Calu3 (cell line): Measurements from ENCODE around the gene MSI2. TPM values are rescaled to one million over a fixed set of nuclear protein-coding genes. Genes with fewer than 3 reads are reported as not detected.

Experiments
- BruUV-seq: library from RNA; stranded (reverse); fragments of 400-500 nt; replicated peaks from 2 replicates; lab custom pipeline; 2021; lab: Mats Ljungman, UMichigan
- CTCF ChIA-PET: fragments of 300-600 bp; sonication (Branson Sonifier 250); formaldehyde crosslinking; loops from one replicate; lab custom pipeline; 2022; ENCODE audit warnings: antibody characterized with exemption; lab: Charles Lee
- DNase-seq: peaks from one replicate; pipeline ENCODE4 v3.0.0; 2022
- H3K27ac Mint-ChIP-seq: one replicate; pipeline ENCODE4 v1.8.0; 2022; ENCODE audit warnings: mixed read lengths; ENCODE audit not compliant: unreplicated experiment
- H3K27me3 Mint-ChIP-seq: one replicate; pipeline ENCODE4 v1.8.0; 2022; ENCODE audit warnings: mixed read lengths; ENCODE audit not compliant: unreplicated experiment
- H3K36me3 Mint-ChIP-seq: one replicate; pipeline ENCODE4 v1.8.0; 2022; ENCODE audit warnings: mild to moderate bottlenecking, moderate library complexity, mixed read lengths; ENCODE audit not compliant: insufficient read depth, unreplicated experiment
- H3K4me1 Mint-ChIP-seq: one replicate; pipeline ENCODE4 v1.8.0; 2022; ENCODE audit warnings: mild to moderate bottlenecking, low read depth, mixed read lengths; ENCODE audit not compliant: unreplicated experiment
- H3K4me3 Mint-ChIP-seq: one replicate; pipeline ENCODE4 v1.8.0; 2022; ENCODE audit warnings: mild to moderate bottlenecking, low read depth, moderate library complexity, mixed read lengths; ENCODE audit not compliant: unreplicated experiment
- H3K9me3 Mint-ChIP-seq: one replicate; pipeline ENCODE4 v1.8.0; 2022; ENCODE audit warnings: low read depth, mixed read lengths; ENCODE audit not compliant: unreplicated experiment
- CTCF ChIP-seq: fragments of 200-600 bp; IDR thresholded peaks from one replicate; pipeline ENCODE4 v1.8.0; 2022; ENCODE audit warnings: antibody characterized with exemption; ENCODE audit not compliant: unreplicated experiment
- intact Hi-C: fragments of 100-400 bp; cut with micrococcal nuclease; formaldehyde crosslinking; loops from one replicate; pipeline ENCODE4 v1.10.0; 2022; ENCODE audit not compliant: unreplicated experiment
- total RNA-seq: library from RNA; stranded (reverse); gene quantifications from 2 replicates; pipeline ENCODE4 v1.2.3, GENCODE V29; 2022

The MSI2 gene
- total RNA-seq, 1 experiment from 2014 or later = 66.4 TPM

- Mint-ChIP-seq H3K36me3 (peaks cover 30% of the 10 kb centered on the region), H3K27me3 (no peaks in the 10 kb centered on the region), H3K4me1 (peaks cover 11% of the 10 kb centered on the region), H3K4me3 (peak overlapping the region; percentile 77), H3K9me3 (no peaks in the 10 kb centered on the region), H3K27ac (peak overlapping the region; percentile 73)
- BruUV-seq = TSS peak; percentile 38
- intact Hi-C loops = loop anchor here (5.0 kb wide), 1 partner anchor 100 kb away; no protein-coding TSS in a partner anchor
- no peak for DNase-seq
- CTCF ChIA-PET = interaction anchor here (0.6 to 0.7 kb wide), 2 partner anchors 78 to 723 kb away, joined by 3 to 4 read pairs; no protein-coding TSS in a partner anchor
- TF ChIP-seq CTCF = no peak
Measured at GRCh38 chr17:57257195-57257894, 1.0 kb downstream of the MSI2 start.

- Mint-ChIP-seq H3K4me3 (peak overlapping the region; percentile 77), H3K9me3 (no peaks in the 10 kb centered on the region), H3K4me1 (peaks cover 11% of the 10 kb centered on the region), H3K27ac (peak overlapping the region; percentile 73), H3K36me3 (peaks cover 30% of the 10 kb centered on the region), H3K27me3 (no peaks in the 10 kb centered on the region)
- no peak for DNase-seq
- intact Hi-C loops = loop anchor here (5.0 kb wide), 1 partner anchor 99 kb away; no protein-coding TSS in a partner anchor
- BruUV-seq = no TSS peak
- CTCF ChIA-PET = interaction anchor here (0.6 to 0.7 kb wide), 2 partner anchors 59 to 77 kb away, joined by 3 to 6 read pairs; no protein-coding TSS in a partner anchor
- TF ChIP-seq CTCF = no peak
Measured at GRCh38 chr17:57257895-57258851, 1.9 kb downstream of the MSI2 start.

GRCh38 chr17:57259306-57259705, 3.0 kb downstream of the MSI2 start:
- no TSS peak for BruUV-seq
- intact Hi-C loops = loop anchor here (5.0 kb wide), 1 partner anchor 98 kb away; no protein-coding TSS in a partner anchor
- DNase-seq = no peak
- CTCF ChIA-PET = no interaction called here
- Mint-ChIP-seq H3K4me1 (peaks cover 11% of the 10 kb centered on the region), H3K36me3 (peaks cover 30% of the 10 kb centered on the region), H3K27ac (no peak overlapping the region), H3K27me3 (no peaks in the 10 kb centered on the region), H3K9me3 (no peaks in the 10 kb centered on the region), H3K4me3 (no peak overlapping the region)
- TF ChIP-seq CTCF = no peak

GRCh38 chr17:57259817-57260216, 3.5 kb downstream of the MSI2 start:
- Mint-ChIP-seq H3K4me3 (no peak overlapping the region), H3K27me3 (no peaks in the 10 kb centered on the region), H3K27ac (no peak overlapping the region), H3K9me3 (no peaks in the 10 kb centered on the region), H3K36me3 (peaks cover 30% of the 10 kb centered on the region), H3K4me1 (peaks cover 11% of the 10 kb centered on the region)
- no TSS peak for BruUV-seq
- no peak for TF ChIP-seq CTCF
- DNase-seq = no peak
- CTCF ChIA-PET = no interaction called here
- intact Hi-C loops = loop anchor here (5.0 kb wide), 1 partner anchor 97 kb away; no protein-coding TSS in a partner anchor
